Heart right ventricle (tissue), 16 donors: ENCODE measurements around the gene IL1RAPL1. TPM values are rescaled to one million over a fixed set of nuclear protein-coding genes. Genes with fewer than 3 reads are reported as not detected.

Source experiments
- ATAC-seq, 8 donors: fragments of 200-7000 bp; cut with Tn5 transposase; one replicate each; pipeline ENCODE4 v1.9.1; 2020; ENCODE audit warnings: mild to moderate bottlenecking in 8 of 8, moderate library complexity in 8 of 8, moderate number of reproducible peaks in 1 of 8
- DNase-seq, 2 donors: peaks; one replicate each; pipeline ENCODE4 v3.0.0-alpha.2; 2020
- H3K27ac ChIP-seq, 10 donors: fragments of 200-600 bp; sonication (generic) in 2 of 10; one replicate each; pipeline versions ENCODE4 v1.5.0 to v1.8.0; 2020 to 2022; ENCODE audit warnings: mild to moderate bottlenecking in 3 of 10
- H3K27me3 ChIP-seq, 7 donors: fragments of 200-600 bp; one replicate each; pipeline ENCODE4 v1.8.0; 2021 to 2022; ENCODE audit warnings: mild to moderate bottlenecking in 2 of 7
- H3K36me3 ChIP-seq, 9 donors: fragments of 200-600 bp; sonication (generic) in 1 of 9; one replicate each; pipeline versions ENCODE4 v1.5.0 to v1.8.0; 2020 to 2022; ENCODE audit warnings: mild to moderate bottlenecking in 2 of 9
- H3K4me1 ChIP-seq, 9 donors: fragments of 200-600 bp; sonication (generic) in 1 of 9; one replicate each; pipeline versions ENCODE4 v1.5.0 to v1.8.0; 2020 to 2022; ENCODE audit warnings: mild to moderate bottlenecking in 4 of 9
- H3K4me3 ChIP-seq, 10 donors: fragments of 200-600 bp; sonication (generic) in 2 of 10; one replicate each; pipeline versions ENCODE4 v1.5.0 to v1.8.0; 2020 to 2022; ENCODE audit warnings: mild to moderate bottlenecking in 7 of 10, moderate library complexity in 2 of 10
- H3K9me3 ChIP-seq, 11 donors: fragments of 200-600 bp in 10 of 11; sonication (generic) in 2 of 11; one replicate each; pipeline versions ENCODE4 v1.5.0 to v1.8.0; 2013 to 2022; ENCODE audit warnings: mild to moderate bottlenecking in 2 of 11, control low read depth in 1 of 11, moderate library complexity in 1 of 11
- WGBS, 2 donors: extraction: QIAGEN DNeasy Blood & Tissue Kit; methylation state at CpG; one replicate each; pipeline ENCODE4 v1.1.7; 2013; ENCODE audit warnings: inconsistent platforms in 1 of 2; 5-methylcytosine and 5-hydroxymethylcytosine counted together
- intact Hi-C, 10 donors: fragments of 100-400 bp; cut with DNase I; formaldehyde crosslinking; loops; one replicate each; pipeline versions ENCODE4 v1.11.1 to v1.14.2; 2022
- polyA plus RNA-seq, 2 donors: library from polyadenylated mRNA; stranded (reverse); fragments of 200-250 nt; gene quantifications; one replicate each; pipeline ENCODE4 v1.2.3, GENCODE V29; 2013
- total RNA-seq, 10 donors: library from RNA; stranded (reverse); fragmentation: NEBNext Ultra II Directional in 3 of 10; extraction: Animal tissue kit (Norgen Biotek cat#: 25700) in 3 of 10; gene quantifications; one replicate each; pipeline versions ENCODE4 v1.2.1 to v1.2.4, GENCODE V29; 2021 to 2023
- TF ChIP-seq, protein P1 (sequence below), 9 donors: fragments of 200-600 bp; sonication (generic) in 2 of 9; IDR thresholded peaks; one replicate each; pipeline versions ENCODE4 v1.5.0 to v1.8.0; 2021 to 2022; ENCODE audit warnings: antibody characterized with exemption in 9 of 9, mild to moderate bottlenecking in 5 of 9, moderate library complexity in 1 of 9
- donor health status: Arrhythmogenic right ventricular cardiomyopathy.
- donor health status: ischemic (EF 13 %, LVEDD 7.1; RV severe dilation, severe dysfunction).
- donor health status: healthy with polysubstance abuse.
- donor health status: DM: no; HTN: yes; CAD: no.
- donor health status: DM: no; HTN: no; CAD: no.
- donor health status: ischemic (EF 25% LVEDD 6.9; RV normal size, moderate dysfunction).
- donor health status: ischemic (EF 25% LVEDD 5.7; RV mildly dilated, moderate dysfunction).
- donor health status: healthy.
- donor health status: DM: yes; HTN: yes; CAD: no.
- donor health status: Ischemic cardiomyopathy.
- donor health status: ischemic (EF 35%, LVEDD 5.7; RV mildly dilated, moderate dysfunction).
- donor health status: nonischemic (EF 11% LVEDD 7.7; RV severe dilation, severe dysfunction).
- donor health status: DM: yes; HTN: yes; CAD: no.
- donor health status: PGD.
- donor health status: ischemic (EF 29% LVEDD 5.4; RV normal size, mild dysfunction).
- donor health status: nonischemic (EF 23%, LVEDD 6.1; RV moderate dilation, normal function).

IL1RAPL1 gene
- total and polyA plus RNA-seq, 12 donors = 0.13 to 6.3 (median 2.8) TPM

DNA sequence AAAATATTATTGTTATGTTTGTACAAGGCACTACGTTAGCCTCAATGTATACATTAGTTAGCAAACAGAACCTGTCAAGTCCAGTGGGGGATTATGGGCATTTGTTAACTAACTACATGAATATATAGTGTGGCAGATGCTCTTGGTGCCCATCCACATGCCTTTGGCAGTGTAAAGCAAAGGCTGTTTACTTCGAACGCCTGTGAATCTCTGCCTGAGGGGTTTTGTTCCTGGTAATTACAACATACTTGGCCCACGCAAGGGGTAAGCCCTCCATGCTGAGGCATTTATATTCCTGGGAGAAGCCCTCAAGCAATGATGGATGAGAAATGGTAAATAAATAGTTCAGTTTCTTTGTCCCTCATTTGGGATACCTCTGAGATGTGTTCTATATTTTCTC, 119.7 kb downstream of the IL1RAPL1 start:
- ATAC-seq = no peak
- WGBS, 2 donors = 67 to 88% methylated on average over 4 of the region's 4 CpGs
- DNase-seq = no peak
- no peaks in the 10 kb centered on the region for H3K27me3 ChIP-seq
- intact Hi-C loops = no loop called here
- peaks cover 0 to 3% (median 0%) of the 10 kb centered on the region in 11 donors for H3K9me3 ChIP-seq
- no peak overlapping the region for H3K4me3 ChIP-seq
- TF ChIP-seq, protein P1, sequence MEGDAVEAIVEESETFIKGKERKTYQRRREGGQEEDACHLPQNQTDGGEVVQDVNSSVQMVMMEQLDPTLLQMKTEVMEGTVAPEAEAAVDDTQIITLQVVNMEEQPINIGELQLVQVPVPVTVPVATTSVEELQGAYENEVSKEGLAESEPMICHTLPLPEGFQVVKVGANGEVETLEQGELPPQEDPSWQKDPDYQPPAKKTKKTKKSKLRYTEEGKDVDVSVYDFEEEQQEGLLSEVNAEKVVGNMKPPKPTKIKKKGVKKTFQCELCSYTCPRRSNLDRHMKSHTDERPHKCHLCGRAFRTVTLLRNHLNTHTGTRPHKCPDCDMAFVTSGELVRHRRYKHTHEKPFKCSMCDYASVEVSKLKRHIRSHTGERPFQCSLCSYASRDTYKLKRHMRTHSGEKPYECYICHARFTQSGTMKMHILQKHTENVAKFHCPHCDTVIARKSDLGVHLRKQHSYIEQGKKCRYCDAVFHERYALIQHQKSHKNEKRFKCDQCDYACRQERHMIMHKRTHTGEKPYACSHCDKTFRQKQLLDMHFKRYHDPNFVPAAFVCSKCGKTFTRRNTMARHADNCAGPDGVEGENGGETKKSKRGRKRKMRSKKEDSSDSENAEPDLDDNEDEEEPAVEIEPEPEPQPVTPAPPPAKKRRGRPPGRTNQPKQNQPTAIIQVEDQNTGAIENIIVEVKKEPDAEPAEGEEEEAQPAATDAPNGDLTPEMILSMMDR (IDR thresholded peaks at IDR 0.05) = no peak
- H3K36me3 ChIP-seq = no peaks in the 10 kb centered on the region
- no peaks in the 10 kb centered on the region for H3K4me1 ChIP-seq
- H3K27ac ChIP-seq = no peak overlapping the region

DNA sequence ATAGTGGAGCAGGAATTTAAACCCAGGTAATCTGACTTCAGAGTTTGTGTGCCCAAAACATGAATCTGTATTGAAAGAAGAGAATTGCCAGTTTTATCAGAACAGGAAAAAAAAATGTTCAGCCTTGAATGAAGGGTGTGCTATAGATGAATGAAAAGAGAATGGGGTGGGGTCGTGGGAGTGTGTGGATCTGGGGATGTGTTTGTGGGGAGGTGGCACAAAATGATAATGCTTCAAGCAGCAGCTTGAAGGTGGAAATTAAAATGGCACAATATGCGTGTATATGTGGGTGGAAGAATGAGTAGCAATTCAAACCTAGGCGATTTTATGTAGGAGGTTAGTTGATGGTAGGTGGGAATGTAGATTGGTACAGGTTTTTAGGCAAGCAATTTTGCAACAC, 122.2 kb downstream of the IL1RAPL1 start:
- WGBS, 2 donors = 80% methylated on average over 3 of the region's 3 CpGs
- DNase-seq (no peak), ATAC-seq (no peak)
- Histone ChIP-seq H3K27ac (no peak overlapping the region), H3K27me3 (no peaks in the 10 kb centered on the region), H3K9me3 (peaks cover 0 to 13% (median 0%) of the 10 kb centered on the region in 11 donors), H3K4me1 (no peaks in the 10 kb centered on the region), H3K4me3 (no peak overlapping the region), H3K36me3 (no peaks in the 10 kb centered on the region)
- intact Hi-C loops = no loop called here
- TF ChIP-seq, protein P1 (IDR thresholded peaks at IDR 0.05) = no peak

DNA sequence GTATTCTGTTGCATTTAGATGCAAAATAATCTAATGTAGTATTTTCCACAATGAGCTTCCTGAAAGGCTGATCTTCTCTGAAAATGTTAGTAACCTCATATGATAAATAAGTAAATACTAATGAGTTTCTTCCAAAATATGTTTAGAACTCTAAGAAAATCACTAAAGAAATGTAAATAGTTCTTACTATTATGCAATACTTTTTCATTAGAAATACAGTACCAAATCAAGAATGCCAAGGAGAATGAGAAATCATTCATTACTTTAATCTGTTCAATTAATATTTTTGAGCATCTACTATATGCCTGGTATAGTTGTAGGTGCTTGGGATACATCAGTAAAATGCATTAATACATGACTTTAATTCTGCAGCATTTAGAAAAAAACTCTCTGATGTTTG, 130.6 kb downstream of the IL1RAPL1 start:
- ATAC-seq = no peak
- Histone ChIP-seq H3K9me3 (peaks cover 0 to under 1% (median 0%) of the 10 kb centered on the region in 11 donors), H3K4me3 (no peak overlapping the region), H3K36me3 (no peaks in the 10 kb centered on the region), H3K4me1 (no peaks in the 10 kb centered on the region), H3K27me3 (no peaks in the 10 kb centered on the region), H3K27ac (no peak overlapping the region)
- TF ChIP-seq, protein P1 (IDR thresholded peaks at IDR 0.05) = no peak
- no peak for DNase-seq
- intact Hi-C loops = no loop called here

DNA sequence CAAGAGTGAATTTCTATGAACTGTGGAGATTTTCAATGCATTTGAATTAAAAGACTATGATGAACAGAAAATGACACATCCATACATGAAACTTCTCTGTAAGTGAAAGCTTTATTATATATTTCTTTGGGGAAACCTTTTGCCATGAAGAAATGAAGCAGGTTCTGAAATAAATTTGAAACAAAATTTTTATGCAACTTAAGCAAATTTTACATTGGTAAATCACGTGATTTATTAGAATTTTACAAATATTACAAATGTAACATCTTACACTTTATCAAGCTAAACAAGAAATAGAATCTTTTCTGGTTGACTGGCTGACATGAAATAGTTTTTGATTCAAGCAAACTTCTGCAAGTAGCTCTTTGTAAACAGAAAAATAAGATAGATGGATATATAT, 131.2 kb downstream of the IL1RAPL1 start:
- intact Hi-C loops = no loop called here
- ATAC-seq (no peak), DNase-seq (no peak)
- H3K36me3 ChIP-seq = no peaks in the 10 kb centered on the region
- H3K27me3 ChIP-seq = no peaks in the 10 kb centered on the region
- H3K27ac ChIP-seq = no peak overlapping the region
- H3K4me1 ChIP-seq = no peaks in the 10 kb centered on the region
- WGBS, 2 donors = 70 to 71% methylated on average over 1 of the region's 1 CpG
- H3K4me3 ChIP-seq = no peak overlapping the region
- H3K9me3 ChIP-seq = no peaks in the 10 kb centered on the region
- TF ChIP-seq, protein P1 (IDR thresholded peaks at IDR 0.05) = no peak

DNA sequence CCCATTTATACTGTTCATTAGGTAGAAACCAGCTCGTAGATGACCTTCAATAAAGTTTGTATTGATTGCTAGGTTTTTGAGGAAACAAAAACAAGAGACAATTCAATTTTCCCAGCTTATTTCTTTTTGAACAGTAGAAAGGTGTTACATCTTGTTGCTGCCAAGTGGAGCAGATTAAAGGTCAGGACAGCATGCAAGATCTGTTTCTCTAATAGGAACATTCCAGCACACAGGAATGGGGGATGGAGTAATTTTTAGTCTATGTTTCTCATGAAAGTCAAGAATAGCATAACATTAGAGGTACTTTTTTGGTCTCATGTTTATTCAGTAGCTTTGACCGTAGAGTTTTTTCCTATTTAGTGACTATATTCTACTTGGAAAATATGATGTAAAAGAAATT, 132.4 kb downstream of the IL1RAPL1 start:
- Histone ChIP-seq H3K4me3 (no peak overlapping the region), H3K27me3 (no peaks in the 10 kb centered on the region), H3K9me3 (no peaks in the 10 kb centered on the region), H3K4me1 (no peaks in the 10 kb centered on the region), H3K36me3 (no peaks in the 10 kb centered on the region), H3K27ac (no peak overlapping the region)
- intact Hi-C loops = no loop called here
- TF ChIP-seq, protein P1 (IDR thresholded peaks at IDR 0.05) = no peak
- ATAC-seq (no peak), DNase-seq (no peak)
- 61 to 66% methylated on average over 2 of the region's 2 CpGs for WGBS, 2 donors
